IPS-18c (cell line): Measurements from ENCODE around the gene BAZ2B.

Source experiments
- H3K4me3 ChIP-seq: 2 replicates; pipeline ENCODE4 v1.7.0; 2013; ENCODE audit warnings: low read depth, mild to moderate bottlenecking, low read length, moderate library complexity; ENCODE audit not compliant: insufficient read depth
- H3K9me3 ChIP-seq: one replicate; pipeline ENCODE4 v1.6.1; 2013; ENCODE audit warnings: mild to moderate bottlenecking, low read length, moderate library complexity; ENCODE audit not compliant: control insufficient read depth, insufficient read depth

Gene BAZ2B

DNA sequence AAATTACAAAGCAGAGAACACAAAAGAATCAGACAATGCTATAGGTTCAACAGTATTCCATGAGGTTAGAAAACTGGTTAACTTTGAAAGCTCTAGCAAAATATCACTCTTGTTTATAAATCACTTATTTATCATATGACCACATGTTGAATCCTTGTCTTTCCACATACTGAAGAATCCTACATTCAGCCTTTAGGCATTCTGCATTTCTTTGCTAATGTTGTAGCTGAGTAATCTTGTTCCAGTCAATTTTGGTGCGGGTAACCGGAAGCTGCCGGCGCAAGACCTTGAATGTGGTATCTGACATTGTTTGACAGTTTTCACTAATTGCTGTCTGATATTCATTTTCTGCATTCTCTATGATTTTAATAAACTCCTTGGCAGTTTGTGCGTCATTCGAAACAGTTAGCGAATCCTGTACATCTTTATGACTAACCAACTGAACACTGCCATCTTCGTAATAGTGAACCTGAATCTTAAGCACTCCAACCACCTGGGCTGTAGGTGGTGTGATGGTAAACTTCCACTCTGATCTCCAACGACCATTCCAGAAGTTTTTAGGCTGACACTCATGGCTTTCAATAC, 154.1 kb downstream of the BAZ2B start:
- no peaks in the 10 kb centered on the region for H3K9me3 ChIP-seq
- no peak overlapping the region for H3K4me3 ChIP-seq

GRCh38 chr2:159461076-159461475, 155.3 kb downstream of the BAZ2B start:
- no peak overlapping the region for H3K4me3 ChIP-seq
- H3K9me3 ChIP-seq: no peaks in the 10 kb centered on the region

GRCh38 chr2:159460227-159460626, 156.1 kb downstream of the BAZ2B start:
- H3K9me3 ChIP-seq: no peaks in the 10 kb centered on the region
- no peak overlapping the region for H3K4me3 ChIP-seq

DNA sequence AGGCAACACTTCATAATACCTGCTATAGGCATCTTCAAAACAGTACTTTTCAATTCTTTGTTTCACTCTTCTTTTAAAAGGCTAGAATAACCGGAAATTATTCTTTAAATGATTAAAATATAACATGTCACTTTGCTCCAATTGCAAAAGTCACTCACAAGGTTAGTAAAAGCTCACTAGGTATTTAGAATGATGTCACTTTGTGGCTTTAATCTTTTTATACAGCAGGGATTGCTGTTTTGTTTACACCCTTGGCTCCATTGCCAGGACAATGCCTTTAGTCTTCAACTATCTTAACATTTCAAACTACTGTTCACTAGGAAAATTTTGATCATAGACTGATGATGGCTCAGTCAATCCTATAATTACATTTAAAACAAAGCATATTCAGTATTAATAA, 157.1 kb downstream of the BAZ2B start:
- Histone ChIP-seq H3K4me3 (no peak overlapping the region), H3K9me3 (no peaks in the 10 kb centered on the region)

GRCh38 chr2:159457589-159457988, 158.8 kb downstream of the BAZ2B start:
- H3K9me3 ChIP-seq: no peaks in the 10 kb centered on the region
- no peak overlapping the region for H3K4me3 ChIP-seq

- Histone ChIP-seq H3K9me3 (no peaks in the 10 kb centered on the region), H3K4me3 (no peak overlapping the region)
These were observed 159.6 kb downstream of the BAZ2B start for GRCh38 chr2:159456500-159457426.

DNA sequence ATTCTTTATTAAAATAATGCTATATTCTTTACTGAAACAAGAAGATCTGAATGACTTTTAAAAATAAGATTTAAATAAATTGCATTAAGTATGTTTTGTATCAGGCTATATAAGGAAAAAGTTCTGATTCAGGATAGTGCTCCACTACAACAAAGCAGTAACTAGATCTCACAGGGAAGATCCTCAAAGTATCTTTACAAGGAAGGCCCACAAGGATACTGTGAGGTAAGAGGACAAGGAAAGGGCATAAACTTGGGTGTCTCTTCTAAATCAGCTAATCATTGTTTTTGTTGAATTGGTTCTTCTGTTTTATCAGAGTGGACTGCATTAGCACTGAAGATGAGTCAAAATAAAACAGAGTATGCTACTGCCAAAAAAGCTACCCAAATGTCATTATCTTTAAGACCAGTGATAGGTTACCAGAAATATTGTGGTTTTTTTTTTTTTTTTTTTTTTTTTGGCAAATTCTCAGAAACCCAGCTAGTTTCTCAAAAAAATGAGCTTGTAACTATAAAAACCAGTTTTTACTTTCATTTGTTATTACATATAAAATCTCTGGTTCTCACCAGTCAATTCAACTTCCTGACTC, 160.9 kb downstream of the BAZ2B start:
- Histone ChIP-seq H3K9me3 (no peaks in the 10 kb centered on the region), H3K4me3 (no peak overlapping the region)

- H3K9me3 ChIP-seq: no peaks in the 10 kb centered on the region
- H3K4me3 ChIP-seq: no peak overlapping the region
These were observed 162.2 kb downstream of the BAZ2B start for GRCh38 chr2:159454185-159454584.

DNA sequence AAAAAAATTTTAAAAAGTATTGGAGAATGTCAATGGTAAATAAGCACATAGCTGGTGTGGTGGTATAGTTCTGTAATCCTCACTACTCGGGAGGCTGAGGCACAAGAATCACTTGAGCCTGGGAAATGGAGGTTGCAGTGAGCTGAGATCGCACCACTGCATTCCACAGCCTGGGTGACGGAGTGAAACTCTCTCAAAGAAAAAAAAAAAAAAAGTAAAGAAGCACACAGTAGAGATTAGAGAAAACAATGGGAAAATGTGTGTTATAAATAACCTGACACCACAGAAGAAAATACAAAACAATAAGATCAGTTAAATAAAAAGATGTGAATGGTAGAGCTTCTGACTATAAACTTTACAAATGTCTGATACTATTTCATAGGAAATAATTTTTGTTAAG, 166.2 kb downstream of the BAZ2B start:
- Histone ChIP-seq H3K9me3 (no peaks in the 10 kb centered on the region), H3K4me3 (no peak overlapping the region)

DNA sequence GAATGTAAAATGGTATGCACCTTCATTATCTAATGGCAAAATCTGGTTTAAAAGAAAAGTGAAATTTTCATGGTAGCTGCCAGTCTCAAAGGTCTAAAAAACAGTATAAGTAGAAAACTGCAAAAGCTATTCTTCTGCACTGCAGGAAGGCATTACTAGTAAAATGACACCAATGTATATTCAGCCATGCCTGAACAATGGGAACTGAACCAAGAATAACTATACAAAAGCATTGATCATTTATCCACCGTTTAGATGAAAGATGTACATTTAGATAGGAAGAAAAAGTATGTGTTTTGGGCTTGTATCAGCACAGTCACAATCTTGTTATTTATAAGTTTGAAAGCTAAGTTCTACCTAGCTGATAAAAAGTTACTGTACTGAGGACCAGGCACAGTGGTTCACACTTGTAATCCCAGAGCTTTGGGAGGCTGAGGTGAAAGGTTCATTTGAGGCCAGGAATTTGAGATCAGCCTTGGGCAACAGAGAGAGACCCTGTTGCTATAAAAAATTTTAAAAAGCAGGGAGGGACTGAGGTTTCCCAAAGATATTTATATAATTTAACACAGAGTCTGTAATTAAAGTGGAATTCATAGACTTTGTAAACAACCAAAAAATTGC, 166.7 kb downstream of the BAZ2B start:
- Histone ChIP-seq H3K9me3 (no peaks in the 10 kb centered on the region), H3K4me3 (no peak overlapping the region)

DNA sequence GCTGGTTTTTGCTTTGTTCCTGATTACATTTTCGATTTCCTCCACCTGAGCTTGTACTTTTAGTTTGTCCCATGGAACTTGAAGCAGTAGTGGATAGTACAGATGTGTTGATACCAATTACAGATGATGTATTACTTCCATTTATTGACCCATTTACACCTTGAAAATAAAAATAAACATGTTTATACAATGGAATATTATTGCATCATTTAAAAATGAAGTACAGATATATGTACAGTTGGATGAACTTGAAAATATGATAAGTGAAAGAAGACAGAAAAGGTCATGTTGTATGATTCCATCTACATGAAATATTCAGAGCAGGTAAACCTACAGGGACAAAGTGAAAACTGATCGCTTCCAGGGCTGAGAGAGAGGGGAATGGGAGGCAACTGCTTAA, 169.5 kb downstream of the BAZ2B start:
- Histone ChIP-seq H3K4me3 (no peak overlapping the region), H3K9me3 (no peaks in the 10 kb centered on the region)

- Histone ChIP-seq H3K4me3 (no peak overlapping the region), H3K9me3 (no peaks in the 10 kb centered on the region)
These were observed 170.1 kb downstream of the BAZ2B start for GRCh38 chr2:159446201-159446600.

DNA sequence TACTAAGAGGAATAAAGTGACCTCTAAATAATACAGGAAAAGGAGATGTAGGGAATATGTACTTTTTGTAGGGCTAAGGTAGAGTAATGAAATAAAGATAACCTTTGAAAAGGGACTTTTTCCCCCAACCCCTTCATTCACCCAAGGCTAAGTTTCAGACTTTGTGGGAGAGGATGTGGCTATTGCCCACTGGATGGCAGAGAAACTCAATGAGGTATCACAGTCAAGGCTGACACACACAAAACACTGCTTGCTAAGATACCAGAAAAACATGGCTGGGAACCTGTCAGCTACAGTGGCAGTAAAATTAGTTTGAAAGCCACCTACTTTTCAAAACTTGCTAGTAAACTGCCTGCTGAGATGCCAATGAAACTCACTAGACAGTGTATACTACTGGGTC, 171.0 kb downstream of the BAZ2B start:
- Histone ChIP-seq H3K9me3 (no peaks in the 10 kb centered on the region), H3K4me3 (no peak overlapping the region)

- Histone ChIP-seq H3K4me3 (no peak overlapping the region), H3K9me3 (no peaks in the 10 kb centered on the region)
These were observed 171.6 kb downstream of the BAZ2B start for GRCh38 chr2:159444754-159445153.

GRCh38 chr2:159442159-159442852, 174.0 kb downstream of the BAZ2B start:
- Histone ChIP-seq H3K9me3 (no peaks in the 10 kb centered on the region), H3K4me3 (no peak overlapping the region)

GRCh38 chr2:159441182-159441581, 175.2 kb downstream of the BAZ2B start:
- Histone ChIP-seq H3K9me3 (no peaks in the 10 kb centered on the region), H3K4me3 (no peak overlapping the region)

GRCh38 chr2:159439421-159439820, 176.9 kb downstream of the BAZ2B start:
- Histone ChIP-seq H3K9me3 (no peaks in the 10 kb centered on the region), H3K4me3 (no peak overlapping the region)
